Adrenal gland (tissue), 12 donors: ENCODE data around the gene CELA1. TPM values are rescaled to one million over a fixed set of nuclear protein-coding genes. Genes with fewer than 3 reads are reported as not detected.
"Not testable (repeated sequence)": the region's sequence is repeated elsewhere in the genome, so short reads cannot be mapped to it uniquely, and the experiment has no call there.

ENCODE experiments used
- DNase-seq, 7 donors: peaks; one replicate each; pipeline ENCODE4 v3.0.0-alpha.2; 2019 to 2020
- H3K27ac ChIP-seq, 5 donors: fragments of 200-600 bp; sonication (generic) in 4 of 5; 1 replicate in 3 of 5; 2 replicates in 2 of 5; pipeline versions ENCODE4 v1.5.1 to v1.8.0; 2016 to 2020; ENCODE audit warnings: mild to moderate bottlenecking in 1 of 5
- H3K27me3 ChIP-seq: fragments of 200-600 bp; 2 replicates; pipeline ENCODE4 v1.8.0; 2021
- H3K36me3 ChIP-seq, 2 donors: fragments of 200-600 bp; replicated peaks in 1 of 2; 1 replicate in 1 of 2; 2 replicates in 1 of 2; pipeline versions ENCODE4 v1.5.1 to v1.8.0; 2018 to 2022
- H3K4me1 ChIP-seq, 2 donors: fragments of 200-600 bp; replicated peaks in 1 of 2; 1 replicate in 1 of 2; 2 replicates in 1 of 2; pipeline versions ENCODE4 v1.5.1 to v1.8.0; 2018 to 2021
- H3K4me3 ChIP-seq, 4 donors: fragments of 200-600 bp; sonication (generic) in 3 of 4; one replicate each; pipeline ENCODE4 v1.5.1; 2016 to 2018
- H3K9me3 ChIP-seq, 3 donors: fragments of 200-600 bp; sonication (generic) in 1 of 3; replicated peaks in 1 of 3; 1 replicate in 2 of 3; 2 replicates in 1 of 3; pipeline versions ENCODE4 v1.5.1 to v1.8.0; 2016 to 2021
- CTCF ChIP-seq, 6 experiments: fragments of 450-650 bp in 4 of 6; fragments of 200-600 bp in 2 of 6; sonication (generic) in 1 of 6; IDR thresholded peaks; 1 replicate in 5 of 6; 2 replicates in 1 of 6; pipeline versions ENCODE4 v1.5.1 to v1.8.0; 2016 to 2021; ENCODE audit warnings: antibody characterized with exemption in 6 of 6, mild to moderate bottlenecking in 2 of 6, moderate library complexity in 1 of 6
- POLR2A ChIP-seq, 2 donors: fragments of 450-650 bp; IDR thresholded peaks; one replicate each; pipeline ENCODE4 v1.6.1; 2017; ENCODE audit warnings: antibody characterized with exemption in 2 of 2, mild to moderate bottlenecking in 2 of 2, moderate library complexity in 1 of 2
- WGBS, 4 donors: extraction: QIAGEN DNeasy Blood & Tissue Kit in 2 of 4; methylation state at CpG; one replicate each; pipeline versions ENCODE4 v1.1.5 to v1.1.7; 2013 to 2017; 5-methylcytosine and 5-hydroxymethylcytosine counted together
- intact Hi-C, 2 donors: fragments of 100-400 bp; cut with DNase I; formaldehyde crosslinking; loops; one replicate each; pipeline versions ENCODE4 v1.14.1 to v1.15.0; 2022 to 2023
- polyA plus RNA-seq, 3 donors: library from polyadenylated mRNA; stranded (reverse); fragments of 200-250 nt in 2 of 3; fragments of 350-450 nt in 1 of 3; fragmentation: Illumina TruSeq in 1 of 3; extraction: RNeasy Lipid Tissue Mini Kit (QIAGEN cat#74804) in 1 of 3; gene quantifications; one replicate each; pipeline ENCODE4 v1.2.3, GENCODE V29; 2013 to 2014
- total RNA-seq, 9 donors: library from RNA; depleted of rRNA in 4 of 9; stranded (reverse); fragments of >200 nt in 4 of 9; fragments of 120-200 nt in 1 of 9; fragmentation: NEBNext Ultra II Directional in 1 of 9; extraction: Animal tissue kit (Norgen Biotek cat#: 25700) in 1 of 9; gene quantifications; one replicate each; pipeline versions ENCODE4 v1.1.0 to v1.2.4, GENCODE V29; 2013 to 2023
- donor health status: healthy with polysubstance abuse.
- donor health status: Bipolar disorder and iron deficiency.
- donor health status: DM: yes; HTN: yes; CAD: no.
- donor health status: DM: no; HTN: no; CAD: no.
- donor health status: DM: no; HTN: no; CAD: no.
- donor health status: DM: yes; HTN: yes; CAD: no.

Gene CELA1
- total and polyA plus RNA-seq, 12 donors: 0.11 to 9.4 (median 1.1) TPM; not detected in 1

- no peaks in the 10 kb centered on the region for H3K9me3 ChIP-seq
- H3K4me1 ChIP-seq: peaks cover 0 to 11% of the 10 kb centered on the region in 2 donors
- no peaks in the 10 kb centered on the region for H3K27me3 ChIP-seq
- no peak for DNase-seq
- 87 to 92% (median 91%) methylated on average over 10 of the region's 10 CpGs for WGBS, 4 donors
- TF ChIP-seq POLR2A (IDR thresholded peaks at IDR 0.05) (no peak), CTCF (IDR thresholded peaks at IDR 0.05) (no peak)
- H3K36me3 ChIP-seq: no peaks in the 10 kb centered on the region
- intact Hi-C loops: loop anchor here (5.0 to 10.0 kb wide), 5 partner anchors 70 to 508 kb away; partner anchors contain the start of genes LETMD1 (in 1 of the 2) and SMAGP (in 1 of the 2)
- H3K4me3 ChIP-seq: no peak overlapping the region
- no peak overlapping the region for H3K27ac ChIP-seq
Measured at GRCh38 chr12:51342416-51342815, 4.1 kb downstream of the CELA1 start.

- Histone ChIP-seq H3K36me3 (no peaks in the 10 kb centered on the region), H3K27me3 (no peaks in the 10 kb centered on the region), H3K4me3 (peak overlapping the region in 1 of 4 donors; percentile 25), H3K27ac (no peak overlapping the region), H3K9me3 (no peaks in the 10 kb centered on the region), H3K4me1 (peaks cover 0 to 10% of the 10 kb centered on the region in 2 donors)
- peak; percentile 62 to 89 (median 73) for DNase-seq
- intact Hi-C loops: loop anchor here (5.0 to 10.0 kb wide), 5 partner anchors 69 to 507 kb away; partner anchors contain the start of genes LETMD1 (in 1 of the 2) and SMAGP (in 1 of the 2)
- peak; percentile 95 to 99 (median 98) for TF ChIP-seq CTCF (IDR thresholded peaks at IDR 0.05)
- no peak for TF ChIP-seq POLR2A (IDR thresholded peaks at IDR 0.05)
- 23 to 28% (median 26%) methylated on average over 6 to 9 of the region's 9 CpGs for WGBS, 4 donors
Measured at GRCh38 chr12:51341251-51342007, 5.0 kb downstream of the CELA1 start.

DNA sequence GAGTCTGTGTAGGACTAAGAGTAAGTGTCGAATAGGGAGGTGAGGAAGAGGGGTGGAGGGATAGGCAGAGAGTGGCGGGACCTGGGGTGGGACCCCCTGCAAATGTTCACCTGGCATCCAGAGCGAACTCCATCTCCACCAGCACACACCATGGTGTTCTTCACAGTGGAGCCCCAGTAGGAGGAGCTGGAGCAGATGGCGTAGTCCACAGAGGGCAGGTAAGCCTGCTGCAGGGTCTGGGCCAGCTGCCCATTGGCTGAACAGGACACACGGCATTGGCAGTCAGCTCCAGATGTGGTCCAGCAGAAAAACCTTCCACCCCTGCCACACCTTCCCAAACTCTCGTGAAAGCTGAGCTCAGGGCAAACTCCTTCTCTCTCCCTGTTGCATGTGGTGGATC is 6.7 kb downstream of the CELA1 start:
- WGBS, 4 donors: 84 to 92% (median 89%) methylated on average over 6 of the region's 6 CpGs
- intact Hi-C loops: loop anchor here (5.0 to 10.0 kb wide), 5 partner anchors 67 to 505 kb away; partner anchors contain the start of genes LETMD1 (in 1 of the 2) and SMAGP (in 1 of the 2)
- no peak overlapping the region for H3K4me3 ChIP-seq
- H3K4me1 ChIP-seq: no peaks in the 10 kb centered on the region
- no peaks in the 10 kb centered on the region for H3K36me3 ChIP-seq
- H3K9me3 ChIP-seq: no peaks in the 10 kb centered on the region
- no peaks in the 10 kb centered on the region for H3K27me3 ChIP-seq
- no peak overlapping the region for H3K27ac ChIP-seq
- TF ChIP-seq CTCF (IDR thresholded peaks at IDR 0.05) (no peak), POLR2A (IDR thresholded peaks at IDR 0.05) (no peak)
- DNase-seq: no peak

GRCh38 chr12:51337336-51337735 is 9.1 kb downstream of the CELA1 start:
- H3K4me3 ChIP-seq, H3K27ac ChIP-seq, H3K9me3 ChIP-seq, H3K36me3 ChIP-seq, intact Hi-C loops, H3K4me1 ChIP-seq, DNase-seq, H3K27me3 ChIP-seq: not testable (repeated sequence)
